GM19238 (cell line): ENCODE data around the gene KLF11.

Source experiments
- DNase-seq: peaks from one replicate; pipeline ENCODE4 v3.0.0; 2011; ENCODE audit warnings: low spot score; ENCODE audit not compliant: insufficient read length

Gene KLF11

DNA sequence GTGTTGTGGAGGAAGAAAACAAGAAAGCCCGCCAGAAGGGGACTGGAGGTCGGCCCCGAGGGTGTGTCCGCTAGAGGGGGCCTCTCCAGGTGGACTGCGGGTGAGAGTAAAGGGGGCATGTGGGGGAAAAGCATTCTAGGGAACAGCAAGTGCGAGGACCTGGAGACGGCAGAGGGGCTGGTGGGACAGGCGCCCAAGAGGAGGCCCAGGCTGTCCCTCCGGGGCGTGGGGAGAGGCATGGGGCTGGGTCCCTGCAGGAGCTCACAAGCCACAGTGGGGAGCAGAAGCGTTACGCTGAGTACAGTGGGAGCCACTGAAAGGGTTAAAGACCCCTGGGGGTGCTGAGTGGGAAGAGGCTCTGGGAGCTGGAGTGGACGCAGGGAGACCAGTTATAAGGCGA, 1.6 kb upstream of the KLF11 start:
- DNase-seq, result no peak

DNA sequence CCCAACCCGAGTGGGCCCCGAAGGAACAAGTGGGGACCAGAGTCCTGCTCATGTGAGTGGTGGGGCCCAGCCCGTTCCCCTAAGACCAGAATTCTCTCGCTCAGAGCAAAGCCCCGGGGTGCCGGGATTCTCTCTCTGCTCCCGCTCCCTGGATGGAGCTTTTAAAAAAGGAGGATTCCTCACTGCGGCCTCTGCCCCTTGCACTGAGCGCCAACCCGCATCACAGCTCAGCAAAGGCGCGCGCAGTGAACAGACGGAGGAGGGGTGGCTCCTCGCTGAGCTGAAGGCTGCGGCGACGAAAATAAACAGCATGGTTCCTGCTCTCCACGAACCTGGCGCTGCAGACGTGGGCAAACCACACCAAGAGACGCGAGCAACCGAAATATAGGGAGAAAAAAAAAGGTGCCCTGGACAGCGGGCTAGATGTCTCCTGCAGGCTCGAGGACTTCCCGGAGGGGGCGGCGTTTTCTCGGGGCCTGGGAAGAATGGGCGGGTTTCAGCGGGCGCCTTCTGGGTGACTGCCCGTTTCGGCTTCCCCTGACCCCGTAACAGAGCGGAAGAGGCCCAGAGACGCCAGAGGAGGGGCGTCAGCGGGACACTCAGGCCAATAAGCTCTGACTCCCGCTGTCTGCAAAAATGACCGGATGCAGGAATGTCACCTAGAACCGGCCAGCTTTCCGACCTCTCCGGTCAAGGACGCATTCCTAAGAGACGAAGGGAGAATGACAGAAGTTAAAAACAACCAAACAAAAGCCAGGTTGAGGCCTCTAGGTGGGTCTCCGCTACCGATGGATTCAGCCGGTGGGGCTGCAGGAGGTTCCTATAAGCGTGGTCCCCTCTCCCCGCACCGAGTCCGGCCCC, 819 bp upstream of the KLF11 start:
- no peak for DNase-seq

DNA sequence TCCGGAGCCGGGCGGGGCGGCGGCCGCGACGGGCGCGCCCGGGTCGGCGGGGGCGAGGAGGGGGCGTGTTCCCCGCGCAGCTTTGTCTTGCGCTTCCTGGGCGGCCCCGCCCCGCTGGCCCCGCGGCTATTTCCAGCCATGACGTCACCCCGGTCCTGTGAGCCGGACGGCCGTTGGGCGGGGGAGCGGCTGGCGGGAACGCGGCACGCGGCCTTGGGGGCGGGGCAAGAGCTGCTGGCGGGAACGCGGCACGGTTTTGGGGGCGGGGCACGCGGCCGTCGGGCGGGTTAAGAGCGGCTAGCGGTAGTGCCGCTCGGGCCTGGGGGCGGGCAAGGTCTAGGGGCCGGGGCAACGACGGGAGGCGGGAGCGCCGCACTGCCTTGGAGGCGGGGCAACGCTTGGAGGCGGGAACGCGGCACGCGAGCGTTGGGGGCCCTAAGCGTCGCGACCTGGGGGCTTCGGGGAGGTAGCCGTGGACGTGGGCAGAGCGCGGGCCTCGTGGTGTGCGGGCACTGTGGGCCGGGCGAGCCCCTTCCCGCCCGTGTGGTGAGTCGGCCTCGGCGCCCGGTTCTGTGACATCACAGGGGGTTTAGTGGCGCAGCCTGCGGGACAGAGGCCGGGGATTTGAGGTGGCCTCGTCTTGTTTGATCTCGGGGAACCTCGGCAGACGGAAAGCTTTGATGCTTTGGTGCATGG, 704 bp downstream of the KLF11 start:
- peak; percentile 71 for DNase-seq

DNA sequence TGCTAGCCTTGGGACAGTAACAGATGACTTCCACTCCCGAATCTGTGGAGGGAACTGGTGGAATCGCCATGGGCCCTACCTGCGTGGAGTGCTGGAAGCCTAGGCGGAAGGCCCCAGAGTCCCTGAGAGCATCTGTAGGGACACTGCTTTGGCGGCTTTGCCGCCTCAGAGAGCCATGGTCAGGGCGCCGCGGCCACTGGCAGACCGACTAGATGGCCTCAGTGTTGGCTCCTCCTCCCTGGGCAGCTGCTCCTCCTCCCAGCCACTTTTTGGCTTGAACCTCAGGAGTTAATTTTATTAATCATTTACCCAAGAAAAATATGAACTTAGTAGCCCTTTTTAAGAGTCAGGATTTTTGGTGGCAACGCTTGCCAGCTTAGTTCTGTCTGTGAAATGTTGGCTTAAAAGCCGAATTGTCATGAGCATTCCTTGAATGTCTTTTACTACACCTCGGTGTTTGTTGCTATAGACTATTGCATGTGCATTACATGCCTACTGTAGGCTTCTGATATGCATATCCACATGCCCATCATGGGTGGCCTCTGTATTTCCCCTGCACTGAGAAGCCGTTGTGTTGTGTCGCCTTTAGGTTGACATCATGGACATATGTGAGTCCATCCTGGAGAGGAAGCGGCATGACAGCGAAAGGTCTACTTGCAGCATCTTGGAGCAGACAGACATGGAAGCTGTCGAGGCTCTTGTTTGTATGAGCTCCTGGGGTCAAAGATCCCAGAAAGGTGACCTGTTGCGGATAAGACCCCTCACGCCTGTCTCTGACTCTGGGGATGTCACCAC, 2.4 kb downstream of the KLF11 start:
- no peak for DNase-seq

DNA sequence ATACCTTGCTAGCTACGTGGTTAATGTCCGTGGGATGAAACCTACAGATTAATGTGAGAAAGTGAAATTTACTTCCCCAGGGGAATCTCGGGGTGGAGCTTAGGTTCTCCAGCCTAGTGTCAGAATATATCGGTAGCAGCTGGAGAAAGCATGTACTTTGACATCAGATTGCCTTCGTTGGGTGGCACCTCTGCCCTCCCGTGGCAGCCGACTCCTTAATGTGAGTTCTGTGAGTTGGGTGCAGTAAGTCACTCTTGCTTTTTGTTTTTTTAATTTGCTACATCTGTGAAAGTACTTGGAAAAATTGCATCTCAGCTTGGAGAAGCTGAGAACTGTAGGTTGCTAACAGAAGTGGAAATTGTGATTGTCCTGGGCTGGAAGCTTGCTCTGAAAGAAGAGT, 3.6 kb downstream of the KLF11 start:
- DNase-seq, result no peak

DNA sequence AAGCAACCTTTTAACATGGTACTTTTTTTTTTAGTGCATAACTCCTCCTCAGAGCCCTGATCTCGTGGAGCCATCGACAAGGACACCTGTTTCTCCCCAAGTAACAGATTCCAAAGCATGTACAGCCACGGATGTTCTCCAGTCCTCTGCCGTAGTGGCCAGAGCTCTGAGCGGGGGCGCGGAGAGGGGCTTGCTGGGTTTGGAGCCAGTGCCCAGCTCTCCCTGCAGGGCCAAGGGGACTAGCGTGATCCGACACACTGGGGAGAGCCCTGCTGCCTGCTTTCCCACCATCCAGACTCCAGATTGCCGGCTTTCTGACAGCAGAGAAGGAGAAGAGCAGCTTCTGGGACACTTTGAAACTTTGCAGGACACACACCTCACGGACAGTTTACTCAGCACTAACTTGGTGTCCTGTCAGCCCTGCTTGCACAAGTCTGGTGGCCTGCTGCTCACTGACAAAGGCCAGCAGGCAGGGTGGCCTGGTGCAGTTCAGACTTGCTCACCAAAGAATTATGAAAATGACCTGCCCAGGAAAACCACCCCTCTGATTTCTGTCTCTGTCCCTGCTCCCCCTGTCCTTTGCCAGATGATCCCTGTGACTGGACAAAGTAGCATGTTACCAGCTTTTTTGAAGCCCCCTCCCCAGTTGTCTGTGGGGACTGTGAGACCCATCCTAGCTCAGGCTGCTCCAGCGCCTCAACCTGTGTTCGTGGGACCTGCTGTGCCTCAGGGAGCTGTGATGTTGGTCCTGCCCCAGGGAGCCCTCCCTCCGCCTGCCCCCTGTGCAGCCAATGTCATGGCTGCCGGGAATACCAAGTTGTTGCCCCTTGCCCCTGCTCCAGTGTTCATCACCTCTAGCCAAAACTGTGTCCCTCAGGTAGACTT, 4.5 kb downstream of the KLF11 start:
- DNase-seq, result no peak

DNA sequence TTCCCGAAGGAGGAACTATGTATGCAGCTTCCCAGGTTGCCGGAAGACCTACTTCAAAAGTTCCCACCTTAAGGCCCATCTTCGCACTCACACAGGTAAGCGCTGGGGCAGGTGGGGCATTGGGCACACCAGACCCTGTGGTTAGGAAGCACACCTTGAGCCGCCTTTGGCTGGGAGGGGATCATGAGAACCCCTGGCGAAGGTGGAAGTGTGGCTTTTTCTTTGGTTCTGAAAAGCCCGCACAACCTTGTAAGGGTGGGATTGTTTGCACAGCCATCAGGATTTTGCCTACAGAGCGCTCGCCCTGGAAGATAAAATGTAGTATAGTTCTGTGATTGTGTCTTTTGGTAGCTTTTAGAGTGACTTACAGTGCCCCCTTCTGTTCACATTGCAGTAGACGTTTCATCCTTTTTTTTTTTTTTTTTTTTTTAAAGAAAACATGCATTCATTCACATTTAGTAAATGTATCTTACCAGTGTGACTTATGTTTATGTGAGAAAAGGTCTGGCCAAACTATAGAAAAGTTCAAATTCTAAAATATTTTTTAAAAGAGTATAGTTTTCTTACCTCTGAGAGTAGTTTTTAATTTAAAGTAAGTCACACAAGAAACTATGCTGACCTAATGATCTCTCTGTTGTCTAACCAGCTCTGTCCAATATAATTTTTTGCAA, 5.3 kb downstream of the KLF11 start:
- no peak for DNase-seq

DNA sequence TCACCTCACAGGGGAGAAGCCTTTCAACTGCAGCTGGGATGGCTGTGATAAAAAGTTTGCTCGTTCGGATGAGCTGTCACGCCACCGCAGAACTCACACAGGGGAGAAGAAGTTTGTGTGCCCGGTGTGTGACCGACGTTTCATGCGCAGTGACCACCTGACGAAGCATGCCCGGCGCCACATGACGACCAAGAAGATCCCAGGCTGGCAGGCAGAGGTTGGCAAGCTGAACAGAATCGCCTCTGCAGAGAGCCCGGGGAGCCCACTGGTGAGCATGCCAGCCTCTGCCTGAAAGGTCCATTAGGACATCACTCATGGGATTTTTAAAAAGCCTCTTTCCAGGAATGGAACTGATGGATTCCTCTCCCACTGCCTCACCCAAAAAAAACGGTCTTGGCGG, 8.9 kb downstream of the KLF11 start:
- no peak for DNase-seq

DNA sequence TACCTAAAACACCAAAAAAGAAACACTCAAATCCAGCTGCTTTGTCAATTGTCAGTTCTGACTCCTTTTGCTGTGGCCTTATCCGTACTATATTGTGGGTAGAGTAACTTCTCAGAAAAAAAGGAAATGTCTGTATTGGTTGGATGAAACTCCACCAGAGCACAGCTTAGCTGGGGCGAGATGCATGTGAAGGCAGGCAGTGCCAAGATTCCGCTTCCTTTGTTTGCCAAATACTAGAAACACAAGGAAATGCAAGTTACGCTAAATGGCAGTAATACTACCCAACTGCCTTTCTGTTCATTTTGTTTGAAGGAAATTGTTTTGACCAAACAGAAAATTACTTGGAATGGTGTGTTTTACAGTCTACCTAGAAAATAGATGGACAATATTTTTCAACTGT, 10.0 kb downstream of the KLF11 start:
- DNase-seq, result no peak

DNA sequence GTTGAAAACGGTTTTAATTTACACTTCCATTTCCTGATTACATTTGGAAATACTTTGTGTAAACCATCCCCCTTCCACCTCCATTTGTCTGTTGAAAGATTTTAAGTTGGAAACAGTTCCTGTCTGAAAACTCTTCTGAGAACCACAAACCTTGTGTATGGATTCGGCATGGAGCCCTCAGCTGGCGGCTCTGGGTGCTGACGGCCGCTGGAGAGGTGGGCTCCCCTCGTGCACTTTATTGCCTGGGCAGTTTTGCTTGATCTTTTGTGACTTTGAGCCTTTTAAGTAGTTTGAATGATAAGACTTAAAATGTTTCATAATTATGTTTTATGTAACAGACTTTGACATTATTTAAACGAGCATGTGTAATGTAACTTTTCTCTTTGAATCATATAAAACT, 11.1 kb downstream of the KLF11 start:
- no peak for DNase-seq

DNA sequence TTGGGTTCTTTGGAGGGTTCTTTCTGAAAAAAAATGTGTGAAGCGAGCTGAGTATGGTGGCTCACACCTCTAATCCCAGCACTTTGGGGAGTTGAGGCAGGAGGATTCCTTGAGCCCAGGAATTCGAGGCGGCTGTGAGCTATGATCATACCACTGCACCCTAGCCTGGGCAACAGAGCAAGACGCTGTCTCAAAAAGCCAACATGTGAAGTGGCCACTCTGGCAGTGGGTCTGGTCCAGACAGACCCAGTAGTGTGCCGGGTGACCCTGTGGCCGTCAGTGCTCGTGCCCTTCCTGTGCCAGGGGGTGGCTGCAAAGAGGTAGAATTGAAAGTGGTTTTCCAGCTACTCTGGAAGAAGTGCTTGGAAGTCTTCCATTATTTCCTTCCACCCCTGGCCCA, 11.6 kb downstream of the KLF11 start:
- DNase-seq, result no peak

DNA sequence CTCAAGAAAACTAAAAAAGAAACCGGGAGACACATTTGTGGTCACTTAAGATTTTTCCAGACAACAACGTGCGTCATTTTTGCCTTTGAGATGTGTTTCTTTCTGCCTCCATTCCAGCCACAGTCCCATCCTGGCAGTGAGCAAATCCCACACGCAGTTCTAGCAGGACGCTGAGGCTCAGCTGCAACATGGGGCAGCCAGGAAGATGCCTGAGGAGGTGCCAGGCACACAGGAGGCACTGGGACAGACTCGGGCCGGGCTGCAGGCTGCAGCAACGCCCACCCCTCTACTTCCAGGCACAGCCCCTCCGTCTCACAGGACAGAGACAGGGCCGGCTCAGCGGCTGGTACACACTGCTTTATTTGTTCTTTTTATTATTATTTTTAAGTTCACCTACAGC, 13.1 kb downstream of the KLF11 start:
- no peak for DNase-seq

DNA sequence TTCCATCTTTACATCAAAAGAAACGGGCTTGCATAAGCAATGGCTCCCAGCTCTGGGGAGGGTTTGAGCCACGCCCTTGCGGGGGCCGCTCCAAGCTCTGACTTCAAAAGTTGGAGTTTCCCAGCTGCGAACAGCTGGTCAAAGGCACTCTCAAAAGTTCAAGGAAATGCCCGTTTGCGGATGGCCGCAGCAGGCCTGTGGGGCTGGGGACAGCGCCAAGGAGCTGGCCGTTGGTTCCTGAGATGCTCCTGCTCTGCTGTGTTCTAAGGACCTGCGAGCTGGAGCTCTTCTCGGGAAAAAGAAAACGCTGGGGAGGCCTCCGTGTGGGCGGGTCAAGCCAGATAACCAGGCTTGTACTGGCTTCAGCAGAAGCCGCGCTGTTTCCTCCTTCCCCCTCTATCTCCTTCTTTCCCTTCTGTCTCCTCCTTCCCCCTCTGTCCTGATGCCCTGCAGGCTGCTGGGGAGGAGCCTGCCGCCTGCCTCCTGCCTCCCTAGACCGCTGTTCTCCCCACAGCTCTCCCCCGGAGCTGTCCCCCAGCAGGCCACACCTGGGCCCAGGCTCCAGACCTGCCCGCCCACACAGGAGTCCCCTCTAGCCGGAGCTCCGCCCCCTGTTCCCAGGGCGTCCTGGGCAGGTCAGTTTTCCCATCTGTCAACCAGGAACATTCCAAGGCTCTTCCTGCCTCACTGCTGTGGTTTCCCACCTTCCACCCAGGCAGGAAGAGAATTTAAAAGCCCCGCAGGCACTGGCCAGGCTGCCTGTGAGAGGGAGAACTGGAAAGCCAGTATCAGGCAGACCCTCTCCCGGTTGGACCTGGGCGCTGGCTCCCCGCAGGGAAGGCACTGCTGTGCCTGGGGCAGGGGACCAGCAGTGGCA, 14.1 kb downstream of the KLF11 start:
- DNase-seq, result no peak

DNA sequence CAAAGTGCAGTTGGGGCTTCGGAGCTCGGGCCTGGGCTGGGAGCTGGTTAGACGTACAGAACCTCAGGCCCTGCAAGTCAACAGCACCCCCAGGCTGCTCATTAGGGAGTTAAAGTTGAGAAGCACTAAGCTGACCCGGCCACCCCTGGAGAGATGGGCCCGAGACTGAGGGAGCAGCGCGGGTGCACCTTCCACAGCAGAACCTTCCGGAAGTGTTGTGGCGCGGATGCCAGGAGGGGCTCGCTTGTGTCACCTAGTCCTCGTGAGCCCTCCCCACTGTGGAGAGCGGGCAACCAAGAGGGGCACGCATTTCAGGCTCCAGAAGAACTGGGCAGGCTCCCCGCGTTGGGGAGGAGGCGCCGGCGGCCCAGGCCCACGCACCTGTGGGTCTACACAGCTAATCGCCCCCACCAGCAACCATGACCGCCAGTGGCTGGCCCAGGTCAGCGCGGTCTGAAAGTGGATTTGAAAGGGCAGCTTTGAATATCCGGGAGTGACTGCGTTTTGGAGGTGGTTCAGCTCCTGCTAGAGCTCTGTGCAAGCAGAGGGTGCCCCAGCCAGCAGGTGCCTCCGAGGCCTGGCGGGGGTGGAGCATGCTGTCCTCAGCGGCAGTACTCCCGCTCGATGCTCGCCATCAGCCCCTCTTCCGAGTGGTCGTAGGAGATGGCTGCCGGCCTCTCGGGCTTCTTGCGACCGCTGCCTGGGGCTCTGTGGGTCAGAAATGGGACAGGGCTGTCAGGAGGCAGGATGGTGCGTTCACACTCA, 15.1 kb downstream of the KLF11 start:
- no peak for DNase-seq

DNA sequence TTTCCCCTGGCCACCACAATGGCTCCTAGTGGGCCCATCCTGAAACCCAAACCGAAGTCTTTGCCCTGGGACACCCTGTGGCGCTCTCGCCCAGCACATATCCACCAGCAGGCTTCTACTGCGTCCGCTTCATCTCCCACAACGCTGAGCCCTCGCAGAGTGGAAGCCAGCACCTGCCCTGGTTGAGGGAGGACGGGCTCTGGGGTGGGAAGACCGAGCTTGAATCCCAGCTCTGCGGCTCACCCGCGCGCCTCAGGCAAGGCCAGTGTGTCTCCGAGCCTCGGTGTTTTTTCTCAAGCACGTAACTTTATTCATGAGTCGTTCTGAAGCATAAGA, 15.6 kb downstream of the KLF11 start:
- no peak for DNase-seq

DNA sequence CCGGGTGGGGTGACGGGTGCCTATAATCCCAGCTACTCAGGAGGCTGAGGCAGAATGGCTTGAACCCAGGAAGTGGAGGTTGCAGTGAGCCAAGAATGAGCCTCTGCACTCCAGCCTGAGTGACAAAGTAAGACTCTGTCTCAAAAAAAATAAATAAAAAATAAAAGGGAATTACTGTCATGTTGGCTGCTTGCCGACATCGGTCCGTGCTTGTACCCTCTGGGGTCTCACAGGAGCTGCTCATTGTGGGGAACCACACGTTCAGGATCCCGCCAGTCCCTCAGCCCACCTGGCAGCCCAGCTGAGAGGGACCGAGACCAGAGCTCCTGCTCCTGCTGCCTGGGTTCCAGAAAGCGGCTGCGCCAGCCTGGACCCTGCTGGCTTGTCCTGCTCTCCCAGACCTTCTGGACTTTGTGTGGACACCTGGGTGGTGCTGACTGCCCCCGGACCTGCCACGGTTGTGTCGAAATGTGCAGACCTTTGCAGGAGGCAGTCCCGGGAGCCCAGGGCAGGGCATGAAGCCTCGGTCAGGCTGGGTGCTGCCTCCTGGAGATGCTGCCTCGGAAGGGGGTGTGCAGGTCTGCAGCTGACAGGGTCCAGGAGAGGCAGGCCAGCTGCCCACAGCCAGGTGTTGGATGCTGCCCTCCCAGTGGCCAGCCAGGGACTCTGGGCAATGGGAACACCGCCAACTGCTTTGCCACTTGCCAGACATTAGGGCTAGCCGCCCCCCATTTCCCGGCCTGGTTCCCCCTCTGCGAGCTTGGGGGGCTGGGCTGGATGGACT, 16.4 kb downstream of the KLF11 start:
- DNase-seq, result no peak

DNA sequence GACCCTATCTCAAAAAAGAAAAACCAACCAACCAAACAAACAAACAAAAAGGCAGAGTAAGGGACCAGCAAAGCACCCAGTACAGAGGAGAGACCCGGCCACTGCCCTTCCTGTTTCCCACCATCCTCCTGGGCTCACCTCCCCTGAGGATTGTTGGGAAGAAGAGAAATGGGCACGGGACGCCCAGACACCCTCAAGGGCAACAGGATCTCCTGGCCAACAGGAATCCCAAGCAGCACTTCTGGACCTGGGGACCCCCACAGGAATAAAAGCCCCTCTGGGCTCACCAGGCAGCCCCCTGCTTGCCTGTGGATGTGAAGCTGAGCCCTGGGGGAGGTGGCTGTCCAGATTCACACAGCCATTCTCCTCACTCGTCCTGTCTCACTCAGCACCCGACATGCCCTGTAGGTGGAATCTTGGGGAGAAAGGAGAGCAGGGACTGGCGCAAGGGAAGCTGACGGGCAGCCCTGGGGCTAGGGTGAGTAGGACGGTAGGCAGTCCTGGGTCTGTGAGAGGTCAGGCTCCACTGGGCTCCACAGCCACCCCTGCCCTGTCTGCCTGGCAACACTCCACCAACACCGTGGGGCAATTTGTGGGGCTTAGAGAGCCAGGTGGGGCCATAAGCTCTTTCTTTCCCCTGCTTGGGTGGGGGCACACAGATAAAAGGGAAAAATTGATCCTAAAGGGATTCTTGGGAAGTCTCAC, 18.0 kb downstream of the KLF11 start:
- no peak for DNase-seq

DNA sequence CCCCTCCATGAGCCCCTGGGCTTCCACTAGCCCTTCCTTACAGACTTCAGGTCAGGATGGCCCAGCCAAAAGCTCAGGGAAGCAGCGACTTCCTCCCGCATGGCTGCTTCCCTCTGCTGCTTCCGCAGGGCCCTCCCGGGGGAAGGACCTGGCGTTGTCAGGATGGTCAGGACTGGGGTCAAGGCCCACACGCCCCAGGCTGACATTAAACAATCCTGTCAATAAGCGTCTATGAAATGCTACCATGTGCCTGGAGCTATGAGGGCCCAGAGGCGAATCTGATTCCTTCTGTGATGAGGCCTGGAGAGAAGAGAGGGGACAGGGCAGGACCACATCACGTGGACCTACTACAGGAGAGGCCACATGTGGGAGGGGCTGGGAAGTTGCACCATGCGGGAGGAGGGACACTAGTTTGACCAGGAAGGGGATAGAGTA, 19.6 kb downstream of the KLF11 start:
- DNase-seq, result no peak
